Measurements from ENCODE around the gene EYS. TPM values are rescaled to one million over a fixed set of nuclear protein-coding genes. Genes with fewer than 3 reads are reported as not detected.
"Not testable (repeated sequence)": the region's sequence is repeated elsewhere in the genome, so short reads cannot be mapped to it uniquely, and the experiment has no call there.

The EYS gene
- total RNA-seq, 1 donor from 2014 or later: not detected

DNA sequence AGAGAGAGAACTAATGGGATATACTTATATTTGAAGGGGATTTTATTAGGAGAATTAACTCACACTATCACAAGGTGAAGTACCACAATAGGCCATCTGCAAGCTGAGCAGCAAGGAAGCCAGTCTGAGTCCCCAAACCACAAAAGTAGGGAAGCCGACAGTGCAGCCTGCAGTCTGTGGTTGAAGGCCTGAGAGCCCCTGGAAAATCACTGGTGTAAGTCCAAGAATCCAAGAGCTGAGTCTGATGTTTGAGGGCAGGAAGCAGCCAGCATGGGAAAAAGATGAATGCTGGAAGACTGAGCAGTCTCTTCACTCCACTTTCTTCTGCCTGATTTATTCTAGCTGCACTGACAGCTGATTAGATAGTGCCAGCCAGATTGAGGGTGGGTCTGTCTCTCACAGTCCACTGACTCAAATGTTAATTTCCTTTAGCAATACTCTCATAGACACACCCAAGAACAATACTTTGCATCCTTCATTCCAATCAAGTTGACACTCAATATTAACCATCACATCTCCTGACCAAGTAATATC, 1247.5 kb downstream of the EYS start:
- no peak overlapping the region for H3K27ac ChIP-seq
- no peaks in the 10 kb centered on the region for H3K9me3 ChIP-seq
- no peaks in the 10 kb centered on the region for H3K27me3 ChIP-seq
- no peak overlapping the region for H3K4me3 ChIP-seq
- no peaks in the 10 kb centered on the region for H3K4me1 ChIP-seq
- no peaks in the 10 kb centered on the region for H3K36me3 ChIP-seq
- no peak for DNase-seq (ENCODE audit: low spot score in 2 of 2)
- intact Hi-C loops (cut with DNase I): no loop called here
- TF ChIP-seq, protein P1, sequence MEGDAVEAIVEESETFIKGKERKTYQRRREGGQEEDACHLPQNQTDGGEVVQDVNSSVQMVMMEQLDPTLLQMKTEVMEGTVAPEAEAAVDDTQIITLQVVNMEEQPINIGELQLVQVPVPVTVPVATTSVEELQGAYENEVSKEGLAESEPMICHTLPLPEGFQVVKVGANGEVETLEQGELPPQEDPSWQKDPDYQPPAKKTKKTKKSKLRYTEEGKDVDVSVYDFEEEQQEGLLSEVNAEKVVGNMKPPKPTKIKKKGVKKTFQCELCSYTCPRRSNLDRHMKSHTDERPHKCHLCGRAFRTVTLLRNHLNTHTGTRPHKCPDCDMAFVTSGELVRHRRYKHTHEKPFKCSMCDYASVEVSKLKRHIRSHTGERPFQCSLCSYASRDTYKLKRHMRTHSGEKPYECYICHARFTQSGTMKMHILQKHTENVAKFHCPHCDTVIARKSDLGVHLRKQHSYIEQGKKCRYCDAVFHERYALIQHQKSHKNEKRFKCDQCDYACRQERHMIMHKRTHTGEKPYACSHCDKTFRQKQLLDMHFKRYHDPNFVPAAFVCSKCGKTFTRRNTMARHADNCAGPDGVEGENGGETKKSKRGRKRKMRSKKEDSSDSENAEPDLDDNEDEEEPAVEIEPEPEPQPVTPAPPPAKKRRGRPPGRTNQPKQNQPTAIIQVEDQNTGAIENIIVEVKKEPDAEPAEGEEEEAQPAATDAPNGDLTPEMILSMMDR (IDR thresholded peaks at IDR 0.05): no peak

DNA sequence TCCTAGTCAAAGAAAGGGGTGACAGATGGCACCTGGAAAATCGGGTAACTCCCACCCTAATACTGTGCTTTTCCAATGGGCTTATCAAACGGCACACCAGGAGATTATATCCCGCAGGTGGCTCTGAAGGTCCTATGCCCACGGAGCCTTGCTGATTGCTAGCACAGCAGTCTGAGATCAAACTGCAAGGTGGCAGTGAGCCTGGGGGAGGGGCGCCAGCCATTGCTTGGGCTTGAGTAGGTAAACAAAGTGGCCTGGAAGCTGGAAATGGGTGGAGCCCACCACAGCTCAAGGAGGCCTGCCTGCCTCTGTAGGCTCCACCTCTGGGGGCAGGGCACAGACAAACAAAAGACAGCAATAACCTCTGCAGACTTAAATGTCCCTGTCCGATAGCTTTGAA, 1258.9 kb downstream of the EYS start:
- H3K27me3 ChIP-seq; H3K4me1 ChIP-seq; H3K36me3 ChIP-seq; DNase-seq (ENCODE audit: low spot score in 2 of 2); H3K27ac ChIP-seq; H3K4me3 ChIP-seq; intact Hi-C loops (cut with DNase I); H3K9me3 ChIP-seq: not testable (repeated sequence)

DNA sequence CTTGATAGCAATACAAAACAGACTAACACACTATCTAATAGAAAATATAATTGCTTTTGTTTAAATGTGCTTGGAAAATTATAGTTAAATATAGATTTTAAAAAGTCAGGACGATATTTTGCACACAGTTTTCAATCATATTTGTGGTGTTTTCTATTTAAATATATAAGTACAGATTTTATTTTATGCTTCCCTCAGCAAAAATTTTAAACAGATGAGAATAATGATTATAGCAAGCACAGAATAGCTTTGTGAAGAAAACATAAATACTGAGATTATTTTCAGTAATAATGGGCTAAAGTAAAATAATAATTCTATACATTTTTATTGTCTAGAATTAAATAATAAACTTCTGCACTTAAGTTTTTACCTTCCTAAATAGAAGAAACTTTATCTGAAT, 1262.0 kb downstream of the EYS start:
- Histone ChIP-seq H3K9me3 (peaks cover 0 to 6% of the 10 kb centered on the region in 2 donors), H3K4me3 (no peak overlapping the region), H3K4me1 (no peaks in the 10 kb centered on the region), H3K27me3 (no peaks in the 10 kb centered on the region), H3K36me3 (no peaks in the 10 kb centered on the region), H3K27ac (no peak overlapping the region)
- no peak for DNase-seq (ENCODE audit: low spot score in 2 of 2)
- TF ChIP-seq, protein P1 (IDR thresholded peaks at IDR 0.05): no peak
- intact Hi-C loops (cut with DNase I): no loop called here

DNA sequence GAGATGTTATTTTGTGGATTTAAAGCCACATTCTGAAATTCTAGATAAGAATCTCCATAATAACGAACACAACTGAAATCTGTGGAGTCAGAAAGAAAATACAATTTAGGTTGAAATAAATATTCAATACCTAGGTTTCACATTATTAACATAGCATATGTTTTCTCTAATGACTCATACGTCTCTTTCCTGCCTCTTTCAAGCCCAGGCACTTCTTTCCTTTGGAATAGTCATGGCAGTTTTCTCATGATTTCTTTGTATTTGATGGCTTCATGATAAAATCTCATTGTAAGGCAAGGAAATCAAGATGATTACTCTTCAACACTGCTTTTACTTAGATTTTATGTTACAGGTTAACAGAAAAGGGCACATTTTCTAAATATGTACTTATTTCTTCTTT, 1267.8 kb downstream of the EYS start:
- Histone ChIP-seq H3K27ac (no peak overlapping the region), H3K4me3 (no peak overlapping the region), H3K36me3 (no peaks in the 10 kb centered on the region), H3K27me3 (no peaks in the 10 kb centered on the region), H3K4me1 (no peaks in the 10 kb centered on the region), H3K9me3 (peaks cover 0 to 6% of the 10 kb centered on the region in 2 donors)
- DNase-seq (ENCODE audit: low spot score in 2 of 2): no peak
- TF ChIP-seq, protein P1 (IDR thresholded peaks at IDR 0.05): no peak
- intact Hi-C loops (cut with DNase I): no loop called here

DNA sequence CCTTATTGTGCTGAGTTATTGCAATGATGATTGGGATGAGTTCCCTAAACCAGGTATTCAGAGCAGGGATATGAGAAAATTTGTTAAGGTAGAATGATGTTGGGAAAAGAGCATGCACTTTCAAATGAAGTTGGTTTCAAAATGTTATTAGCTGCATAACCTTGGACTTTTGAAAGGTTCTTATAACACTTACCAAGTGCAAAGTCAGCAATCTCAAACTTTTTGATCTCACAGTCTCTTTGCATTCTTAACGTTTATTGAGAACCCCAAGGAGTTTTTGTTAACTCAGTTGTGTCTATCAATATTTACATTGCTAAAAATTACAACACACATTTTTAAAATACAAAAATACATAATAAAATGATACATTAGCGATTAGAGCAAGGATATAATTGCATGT, 1269.0 kb downstream of the EYS start:
- no peak for DNase-seq (ENCODE audit: low spot score in 2 of 2)
- Histone ChIP-seq H3K4me3 (no peak overlapping the region), H3K27ac (no peak overlapping the region), H3K4me1 (no peaks in the 10 kb centered on the region), H3K36me3 (no peaks in the 10 kb centered on the region), H3K9me3 (peaks cover 0 to 6% of the 10 kb centered on the region in 2 donors), H3K27me3 (no peaks in the 10 kb centered on the region)
- TF ChIP-seq, protein P1 (IDR thresholded peaks at IDR 0.05): no peak
- intact Hi-C loops (cut with DNase I): no loop called here

DNA sequence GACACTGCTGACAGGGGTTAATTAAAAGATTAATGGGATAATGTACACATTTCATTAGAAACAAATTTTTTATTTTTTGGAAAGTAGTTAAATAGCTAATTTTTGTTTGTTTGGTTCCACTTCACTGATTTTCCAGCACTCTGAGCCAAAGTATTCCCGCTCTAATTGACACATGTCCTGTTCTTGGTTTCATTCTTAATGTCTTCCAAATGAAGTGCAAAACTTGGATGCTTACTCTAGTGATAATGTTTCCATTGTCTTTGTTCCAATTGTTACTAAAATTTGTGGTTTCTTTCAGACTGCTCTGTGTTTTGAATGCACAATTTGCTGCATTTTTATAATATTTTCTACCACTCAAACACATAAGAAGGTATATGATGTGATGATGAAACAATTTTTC, 1277.1 kb downstream of the EYS start:
- intact Hi-C loops (cut with DNase I): no loop called here
- TF ChIP-seq, protein P1 (IDR thresholded peaks at IDR 0.05): no peak
- Histone ChIP-seq H3K27ac (no peak overlapping the region), H3K4me1 (no peaks in the 10 kb centered on the region), H3K4me3 (no peak overlapping the region), H3K27me3 (no peaks in the 10 kb centered on the region), H3K9me3 (no peaks in the 10 kb centered on the region), H3K36me3 (no peaks in the 10 kb centered on the region)
- no peak for DNase-seq (ENCODE audit: low spot score in 2 of 2)

Data from ascending aorta (tissue), 2 donors.